Measurements from ENCODE around the gene SF3B4.
"Not testable (repeated sequence)": the region's sequence is repeated elsewhere in the genome, so short reads cannot be mapped to it uniquely, and the experiment has no call there.

The SF3B4 gene

DNA sequence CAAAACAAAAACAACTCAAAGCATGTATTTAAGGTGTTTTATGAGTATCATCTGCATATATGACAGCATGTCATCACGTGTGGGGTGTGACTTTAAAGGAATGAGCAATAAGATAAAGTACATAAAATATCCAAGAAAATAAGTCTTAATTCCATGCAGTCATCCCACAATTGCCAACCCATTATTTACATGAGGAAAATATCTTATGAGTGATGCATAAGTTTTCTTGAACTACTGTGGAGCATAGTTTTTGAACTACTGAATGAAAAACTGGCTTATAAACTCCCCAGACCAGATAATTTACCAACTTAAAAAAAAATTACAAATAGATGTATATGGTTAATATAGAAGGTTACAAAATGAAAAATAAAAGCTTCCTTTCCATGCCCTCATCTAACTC, 38.8 kb upstream of the SF3B4 start:
- no peak overlapping the region for H2AK5ac ChIP-seq (ENCODE audit: low read length)
- no peak for DNase-seq
- H3K79me1 ChIP-seq (ENCODE audit: low read length): no peaks in the 10 kb centered on the region
- H3K56ac ChIP-seq (ENCODE audit: low read length): no peak overlapping the region
- no peak overlapping the region for H4K5ac ChIP-seq (ENCODE audit: low read length)
- H3K4me3 ChIP-seq (ENCODE audit: low read length): no peak overlapping the region
- H3K79me2 ChIP-seq (ENCODE audit: control insufficient read depth, insufficient read depth, low read length): no peaks in the 10 kb centered on the region
- H3K18ac ChIP-seq (ENCODE audit: low read length): no peak overlapping the region
- no CpG with 5 or more reads among the region's 1 CpG for WGBS (ENCODE audit: extremely low coverage, insufficient coverage, low lambda C conversion rate)
- peaks cover 2% of the 10 kb centered on the region for H3K36me3 ChIP-seq (ENCODE audit: control insufficient read depth, insufficient read depth, low read length)
- no peak overlapping the region for H3K4me2 ChIP-seq (ENCODE audit: low read length)
- H2BK120ac ChIP-seq (ENCODE audit: low read depth, low read length): no peak overlapping the region
- no peaks in the 10 kb centered on the region for H3K4me1 ChIP-seq (ENCODE audit: control insufficient read depth, low read depth, low read length)
- H3K27ac ChIP-seq (ENCODE audit: low read depth, low read length): no peak overlapping the region
- H4K8ac ChIP-seq (ENCODE audit: low read depth, low read length): no peak overlapping the region
- no peak overlapping the region for H3K9ac ChIP-seq (ENCODE audit: low read length)
- no peak overlapping the region for H2BK5ac ChIP-seq (ENCODE audit: low read length)
- H2BK15ac ChIP-seq (replicated peaks; ENCODE audit: low read depth): no peak overlapping the region
- no peaks in the 10 kb centered on the region for H3K27me3 ChIP-seq (ENCODE audit: insufficient read depth, low read length, poor library complexity)
- no peak overlapping the region for H3K4ac ChIP-seq (ENCODE audit: low read depth, low read length)
- H3K23ac ChIP-seq (ENCODE audit: low read length): no peak overlapping the region

DNA sequence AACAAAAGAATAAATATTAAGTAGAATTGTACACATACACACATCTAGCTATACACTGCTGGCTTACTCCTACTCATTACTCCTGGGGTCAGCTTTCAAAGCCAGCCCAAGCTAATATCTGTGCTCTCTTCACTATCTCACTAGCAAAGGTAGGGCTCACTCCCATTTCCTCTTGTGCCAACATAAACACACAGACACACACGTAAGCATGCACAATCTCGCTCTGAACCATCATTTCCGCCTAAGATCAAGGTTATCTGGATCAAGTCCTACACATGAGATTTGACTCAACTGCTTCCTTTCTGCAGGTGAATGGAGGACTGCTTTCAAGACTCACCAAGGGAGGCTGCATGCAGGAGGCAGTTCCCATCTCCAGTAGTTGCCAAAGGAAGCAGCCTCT, 37.8 kb upstream of the SF3B4 start:
- Histone ChIP-seq H2BK120ac (ENCODE audit: low read depth, low read length) (no peak overlapping the region), H3K23ac (ENCODE audit: low read length) (no peak overlapping the region), H3K36me3 (ENCODE audit: control insufficient read depth, insufficient read depth, low read length) (no peaks in the 10 kb centered on the region), H3K79me1 (ENCODE audit: low read length) (no peaks in the 10 kb centered on the region), H3K56ac (ENCODE audit: low read length) (no peak overlapping the region), H3K18ac (ENCODE audit: low read length) (no peak overlapping the region), H3K27ac (ENCODE audit: low read depth, low read length) (no peak overlapping the region), H3K27me3 (ENCODE audit: insufficient read depth, low read length, poor library complexity) (no peaks in the 10 kb centered on the region), H3K4me1 (ENCODE audit: control insufficient read depth, low read depth, low read length) (no peaks in the 10 kb centered on the region), H4K8ac (ENCODE audit: low read depth, low read length) (no peak overlapping the region), H2AK5ac (ENCODE audit: low read length) (no peak overlapping the region), H4K5ac (ENCODE audit: low read length) (no peak overlapping the region), H3K4me3 (ENCODE audit: low read length) (no peak overlapping the region), H3K4ac (ENCODE audit: low read depth, low read length) (no peak overlapping the region), H3K4me2 (ENCODE audit: low read length) (no peak overlapping the region), H2BK15ac (replicated peaks; ENCODE audit: low read depth) (no peak overlapping the region), H3K9ac (ENCODE audit: low read length) (no peak overlapping the region), H2BK5ac (ENCODE audit: low read length) (no peak overlapping the region), H3K79me2 (ENCODE audit: control insufficient read depth, insufficient read depth, low read length) (no peaks in the 10 kb centered on the region)
- no peak for DNase-seq
- no CpG with 5 or more reads among the region's 3 CpGs for WGBS (ENCODE audit: extremely low coverage, insufficient coverage, low lambda C conversion rate)

DNA sequence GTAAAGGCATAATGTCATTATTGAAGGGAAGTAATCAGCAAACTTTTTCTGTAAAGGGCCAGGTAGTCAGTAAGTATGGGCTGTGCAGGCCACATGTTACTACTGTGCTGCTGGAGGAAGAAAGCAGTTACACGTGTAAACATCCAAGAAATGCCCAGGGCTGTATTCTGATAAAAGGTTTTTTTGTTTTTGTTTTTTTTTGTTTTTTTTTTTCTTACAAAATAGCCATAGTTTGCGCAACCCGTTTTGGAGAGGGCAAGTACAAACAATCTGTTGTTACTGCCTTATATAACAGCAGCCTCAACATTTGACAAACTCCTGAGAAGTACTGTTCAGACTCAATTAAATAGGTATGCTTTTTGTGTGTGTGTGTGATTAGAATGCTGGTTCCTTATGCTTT, 35.8 kb upstream of the SF3B4 start:
- H3K27me3 ChIP-seq (ENCODE audit: insufficient read depth, low read length, poor library complexity): no peaks in the 10 kb centered on the region
- H4K8ac ChIP-seq (ENCODE audit: low read depth, low read length): no peak overlapping the region
- H3K4ac ChIP-seq (ENCODE audit: low read depth, low read length): no peak overlapping the region
- no peak overlapping the region for H3K23ac ChIP-seq (ENCODE audit: low read length)
- WGBS (ENCODE audit: extremely low coverage, insufficient coverage, low lambda C conversion rate): no CpG with 5 or more reads among the region's 3 CpGs
- peaks cover 3% of the 10 kb centered on the region for H3K36me3 ChIP-seq (ENCODE audit: control insufficient read depth, insufficient read depth, low read length)
- H3K79me1 ChIP-seq (ENCODE audit: low read length): no peaks in the 10 kb centered on the region
- H2BK5ac ChIP-seq (ENCODE audit: low read length): no peak overlapping the region
- H2BK120ac ChIP-seq (ENCODE audit: low read depth, low read length): no peak overlapping the region
- H3K79me2 ChIP-seq (ENCODE audit: control insufficient read depth, insufficient read depth, low read length): no peaks in the 10 kb centered on the region
- H3K56ac ChIP-seq (ENCODE audit: low read length): no peak overlapping the region
- no peak overlapping the region for H3K9ac ChIP-seq (ENCODE audit: low read length)
- H2BK15ac ChIP-seq (replicated peaks; ENCODE audit: low read depth): no peak overlapping the region
- H3K4me3 ChIP-seq (ENCODE audit: low read length): no peak overlapping the region
- no peak overlapping the region for H3K27ac ChIP-seq (ENCODE audit: low read depth, low read length)
- no peak overlapping the region for H3K4me2 ChIP-seq (ENCODE audit: low read length)
- H3K4me1 ChIP-seq (ENCODE audit: control insufficient read depth, low read depth, low read length): no peaks in the 10 kb centered on the region
- no peak for DNase-seq
- H2AK5ac ChIP-seq (ENCODE audit: low read length): no peak overlapping the region
- no peak overlapping the region for H4K5ac ChIP-seq (ENCODE audit: low read length)
- H3K18ac ChIP-seq (ENCODE audit: low read length): no peak overlapping the region

DNA sequence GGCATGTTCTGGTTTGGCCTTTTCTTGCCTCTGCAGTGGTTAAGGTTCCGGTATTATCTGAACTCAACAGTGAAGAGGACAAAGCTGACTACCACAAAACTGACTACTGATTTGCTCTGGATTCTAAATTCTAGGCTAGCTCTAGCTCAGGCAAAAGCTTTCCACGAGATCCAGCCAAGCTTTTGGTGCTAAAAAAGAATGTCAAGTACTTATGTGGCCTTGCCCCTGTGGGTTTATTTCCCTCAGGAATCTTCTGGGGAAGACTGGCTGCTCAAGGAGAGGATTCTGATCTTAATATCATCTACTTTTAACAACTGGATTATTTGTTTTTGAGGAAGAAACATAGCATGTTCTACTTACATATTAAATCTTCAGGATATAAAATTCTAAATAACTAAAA, 35.1 kb upstream of the SF3B4 start:
- H3K9ac ChIP-seq (ENCODE audit: low read length): no peak overlapping the region
- no peaks in the 10 kb centered on the region for H3K79me2 ChIP-seq (ENCODE audit: control insufficient read depth, insufficient read depth, low read length)
- H4K8ac ChIP-seq (ENCODE audit: low read depth, low read length): no peak overlapping the region
- peaks cover 3% of the 10 kb centered on the region for H3K36me3 ChIP-seq (ENCODE audit: control insufficient read depth, insufficient read depth, low read length)
- no peak overlapping the region for H3K4me2 ChIP-seq (ENCODE audit: low read length)
- no CpG with 5 or more reads among the region's 2 CpGs for WGBS (ENCODE audit: extremely low coverage, insufficient coverage, low lambda C conversion rate)
- no peak overlapping the region for H2BK15ac ChIP-seq (replicated peaks; ENCODE audit: low read depth)
- H3K4me1 ChIP-seq (ENCODE audit: control insufficient read depth, low read depth, low read length): no peaks in the 10 kb centered on the region
- no peak overlapping the region for H2AK5ac ChIP-seq (ENCODE audit: low read length)
- H3K27ac ChIP-seq (ENCODE audit: low read depth, low read length): no peak overlapping the region
- H2BK5ac ChIP-seq (ENCODE audit: low read length): no peak overlapping the region
- no peak overlapping the region for H4K5ac ChIP-seq (ENCODE audit: low read length)
- H3K27me3 ChIP-seq (ENCODE audit: insufficient read depth, low read length, poor library complexity): no peaks in the 10 kb centered on the region
- DNase-seq: no peak
- H2BK120ac ChIP-seq (ENCODE audit: low read depth, low read length): no peak overlapping the region
- no peaks in the 10 kb centered on the region for H3K79me1 ChIP-seq (ENCODE audit: low read length)
- no peak overlapping the region for H3K18ac ChIP-seq (ENCODE audit: low read length)
- H3K56ac ChIP-seq (ENCODE audit: low read length): no peak overlapping the region
- no peak overlapping the region for H3K23ac ChIP-seq (ENCODE audit: low read length)
- H3K4me3 ChIP-seq (ENCODE audit: low read length): no peak overlapping the region
- H3K4ac ChIP-seq (ENCODE audit: low read depth, low read length): no peak overlapping the region

DNA sequence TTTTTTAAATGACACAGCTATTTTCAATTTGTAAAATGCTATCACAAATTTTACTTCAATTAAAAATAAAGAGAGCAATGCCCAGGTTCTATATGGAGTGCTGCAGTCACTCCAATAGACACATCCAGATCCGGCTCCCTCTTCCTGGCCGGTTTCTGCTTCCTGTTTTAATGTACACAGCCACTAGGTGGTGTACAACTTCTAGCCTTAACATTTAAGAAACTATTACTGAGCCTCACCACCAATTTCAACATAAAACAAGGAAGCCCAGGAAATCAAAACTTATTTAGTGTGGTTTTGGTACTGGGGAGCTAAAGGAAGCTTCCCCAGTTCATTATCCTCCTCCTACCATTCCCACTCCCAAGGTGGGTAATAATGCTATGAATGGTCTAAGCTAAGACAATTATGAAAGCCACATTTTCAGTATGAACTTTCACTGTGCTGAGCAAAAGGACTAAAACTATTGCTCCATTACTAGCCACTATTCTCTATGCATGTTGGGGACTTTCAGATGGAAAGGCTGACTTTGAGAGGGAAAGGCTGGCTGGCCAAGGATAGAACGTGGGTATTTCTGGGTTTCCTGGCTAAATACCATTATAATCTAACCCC, 34.5 kb upstream of the SF3B4 start:
- no CpG with 5 or more reads among the region's 3 CpGs for WGBS (ENCODE audit: extremely low coverage, insufficient coverage, low lambda C conversion rate)
- Histone ChIP-seq H3K27ac (ENCODE audit: low read depth, low read length) (no peak overlapping the region), H4K5ac (ENCODE audit: low read length) (no peak overlapping the region), H3K27me3 (ENCODE audit: insufficient read depth, low read length, poor library complexity) (no peaks in the 10 kb centered on the region), H3K56ac (ENCODE audit: low read length) (no peak overlapping the region), H3K4me3 (ENCODE audit: low read length) (no peak overlapping the region), H3K18ac (ENCODE audit: low read length) (no peak overlapping the region), H4K8ac (ENCODE audit: low read depth, low read length) (no peak overlapping the region), H3K4ac (ENCODE audit: low read depth, low read length) (no peak overlapping the region), H3K4me1 (ENCODE audit: control insufficient read depth, low read depth, low read length) (no peaks in the 10 kb centered on the region), H3K79me2 (ENCODE audit: control insufficient read depth, insufficient read depth, low read length) (no peaks in the 10 kb centered on the region), H2BK15ac (replicated peaks; ENCODE audit: low read depth) (no peak overlapping the region), H3K36me3 (ENCODE audit: control insufficient read depth, insufficient read depth, low read length) (peaks cover 3% of the 10 kb centered on the region), H2BK5ac (ENCODE audit: low read length) (no peak overlapping the region), H2BK120ac (ENCODE audit: low read depth, low read length) (no peak overlapping the region), H3K23ac (ENCODE audit: low read length) (no peak overlapping the region), H2AK5ac (ENCODE audit: low read length) (no peak overlapping the region), H3K4me2 (ENCODE audit: low read length) (no peak overlapping the region), H3K79me1 (ENCODE audit: low read length) (no peaks in the 10 kb centered on the region), H3K9ac (ENCODE audit: low read length) (no peak overlapping the region)
- peak; percentile 67 for DNase-seq

DNA sequence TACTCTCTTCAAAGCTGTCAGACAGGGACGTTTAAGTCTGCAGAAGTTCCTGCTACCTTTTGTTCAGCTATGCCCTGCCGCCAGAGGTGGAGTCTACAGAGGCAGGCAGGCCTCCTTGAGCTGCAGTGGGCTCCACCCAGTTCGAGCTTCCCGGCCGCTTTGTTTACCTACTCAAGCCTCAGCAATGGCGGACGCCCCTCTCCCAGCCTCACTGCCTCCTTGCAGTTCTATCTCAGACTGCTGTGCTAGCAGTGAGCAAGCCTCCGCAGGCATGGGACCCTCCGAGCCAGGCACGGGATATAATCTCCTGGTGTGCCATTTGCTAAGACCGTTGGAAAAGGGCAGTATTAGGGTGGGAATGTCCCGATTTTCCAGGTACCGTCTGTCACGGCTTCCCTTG, 29.9 kb upstream of the SF3B4 start:
- not testable (repeated sequence) for H3K56ac ChIP-seq (ENCODE audit: low read length); H2BK15ac ChIP-seq (replicated peaks; ENCODE audit: low read depth); H4K5ac ChIP-seq (ENCODE audit: low read length); H3K4me3 ChIP-seq (ENCODE audit: low read length); H3K4ac ChIP-seq (ENCODE audit: low read depth, low read length); H3K27ac ChIP-seq (ENCODE audit: low read depth, low read length); H3K18ac ChIP-seq (ENCODE audit: low read length); H3K23ac ChIP-seq (ENCODE audit: low read length); DNase-seq; H2BK120ac ChIP-seq (ENCODE audit: low read depth, low read length); H3K4me1 ChIP-seq (ENCODE audit: control insufficient read depth, low read depth, low read length); H3K36me3 ChIP-seq (ENCODE audit: control insufficient read depth, insufficient read depth, low read length); H3K79me2 ChIP-seq (ENCODE audit: control insufficient read depth, insufficient read depth, low read length); H2AK5ac ChIP-seq (ENCODE audit: low read length); H3K27me3 ChIP-seq (ENCODE audit: insufficient read depth, low read length, poor library complexity); H4K8ac ChIP-seq (ENCODE audit: low read depth, low read length); H3K4me2 ChIP-seq (ENCODE audit: low read length); H3K9ac ChIP-seq (ENCODE audit: low read length); H3K79me1 ChIP-seq (ENCODE audit: low read length); H2BK5ac ChIP-seq (ENCODE audit: low read length)
- no CpG with 5 or more reads among the region's 14 CpGs for WGBS (ENCODE audit: extremely low coverage, insufficient coverage, low lambda C conversion rate)
